HuH-7.5 (cell line): ENCODE data around the gene TBC1D10A.

ENCODE experiments used
- DNase-seq: peaks from one replicate; pipeline ENCODE4 v3.0.0; 2011; ENCODE audit warnings: low spot score

Gene TBC1D10A

DNA sequence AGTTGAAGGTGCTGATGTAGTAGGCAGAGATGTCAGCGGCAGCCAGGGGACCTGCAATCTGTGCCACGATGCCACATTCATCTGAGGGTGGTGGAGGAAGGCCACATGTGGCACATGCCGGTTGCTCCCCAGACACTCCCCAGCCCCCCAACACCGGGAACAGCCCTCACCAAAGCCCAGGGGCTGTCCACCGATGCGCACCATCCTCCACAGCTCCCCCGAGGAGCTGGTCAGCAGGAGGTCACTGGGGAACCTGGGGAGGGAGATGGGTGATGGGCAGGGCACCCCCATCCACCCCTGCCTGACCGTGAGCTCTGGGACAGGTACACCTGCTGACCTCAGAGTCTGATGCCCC lies 40.9 kb downstream of the TBC1D10A start:
- no peak for DNase-seq

DNA sequence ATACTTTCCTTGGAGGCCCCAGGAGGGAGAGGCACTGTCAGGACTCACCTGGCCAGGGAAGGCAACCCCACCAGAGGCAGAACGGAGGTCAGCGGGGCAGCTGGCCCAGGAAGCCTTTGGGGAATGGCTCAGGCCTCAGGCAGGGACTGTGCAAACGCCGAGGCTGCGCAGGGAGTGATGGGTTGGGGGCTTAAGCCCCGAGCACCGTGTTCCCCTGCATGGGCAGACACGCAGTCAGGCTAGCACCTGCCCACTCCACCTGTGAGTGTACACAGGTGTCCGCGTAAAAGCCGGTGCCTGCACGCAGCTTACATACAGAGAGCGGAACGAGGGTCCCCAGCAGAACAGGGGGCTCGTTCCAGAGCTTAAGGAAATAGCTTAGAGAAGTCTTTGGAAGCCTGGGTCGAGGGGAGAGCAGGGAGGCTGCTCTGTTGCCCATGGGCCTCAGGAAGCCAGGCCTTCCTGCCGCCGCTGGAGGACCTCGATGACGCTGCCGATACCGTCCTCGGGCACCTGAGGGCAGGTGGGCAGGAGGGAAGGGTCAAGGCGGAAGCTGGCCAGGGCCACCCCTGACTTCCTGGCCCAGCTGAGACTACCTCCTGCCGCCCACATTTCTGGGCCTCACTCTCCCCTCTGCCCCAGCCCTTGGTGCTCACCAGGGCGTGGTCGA lies 41.4 kb downstream of the TBC1D10A start:
- DNase-seq = no peak

DNA sequence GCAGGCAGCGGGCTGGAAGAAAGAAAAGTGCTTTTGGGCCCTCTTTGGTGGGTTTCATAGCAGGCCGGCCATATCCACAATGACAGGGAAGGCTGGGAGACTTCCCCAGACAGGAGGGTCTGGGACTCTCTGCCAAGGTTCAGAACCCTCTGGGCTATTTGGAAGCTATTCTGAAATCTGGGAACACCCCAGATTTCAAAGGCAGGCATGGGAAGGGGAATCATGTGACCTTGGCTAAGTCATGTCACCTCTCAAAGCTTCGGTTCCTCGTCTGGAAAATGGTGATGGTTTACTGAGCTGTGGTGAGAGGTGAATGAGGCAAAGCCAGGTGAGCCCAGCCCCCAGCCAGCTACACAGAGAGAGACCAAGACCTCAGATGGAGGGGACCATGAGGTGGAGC lies 42.1 kb downstream of the TBC1D10A start:
- no peak for DNase-seq

DNA sequence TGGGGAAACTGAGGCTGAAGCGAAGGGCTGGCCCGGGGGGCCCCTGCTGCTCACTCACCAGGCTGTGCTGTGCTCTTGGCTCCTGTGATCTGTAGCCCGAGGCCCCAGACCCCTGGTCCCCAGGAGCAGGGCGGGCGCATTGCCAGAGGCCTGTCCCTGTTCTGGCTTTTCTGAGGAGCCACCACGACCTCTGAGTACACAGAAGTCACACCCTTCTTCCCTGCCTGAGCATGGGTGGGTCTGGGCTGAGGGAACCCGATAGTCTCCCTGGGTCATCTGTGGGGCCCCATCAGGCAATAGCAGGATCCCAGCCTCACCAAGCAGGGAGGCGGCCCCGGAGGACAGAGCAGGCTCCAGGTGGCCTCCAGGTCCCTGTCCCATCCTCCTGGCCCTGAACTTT lies 42.6 kb downstream of the TBC1D10A start:
- DNase-seq = no peak

DNA sequence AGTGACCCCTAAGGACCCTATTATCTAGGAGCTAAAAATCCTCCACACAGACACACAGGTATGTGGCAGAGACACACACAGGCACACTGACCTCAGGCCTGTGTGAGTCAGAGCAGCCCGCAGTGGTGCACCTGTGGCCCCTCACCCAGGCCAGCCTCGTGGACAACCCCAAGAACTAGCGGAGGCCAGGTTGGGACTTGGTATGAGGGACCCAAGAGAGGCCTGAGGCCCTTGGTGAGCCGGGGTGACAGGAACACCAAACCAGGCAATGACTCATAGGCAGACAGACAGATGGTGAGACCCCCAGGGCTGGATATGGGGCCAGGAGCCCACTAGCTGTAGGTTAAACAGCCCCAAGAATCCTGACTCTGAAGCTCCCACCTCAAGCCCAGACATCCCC lies 43.4 kb downstream of the TBC1D10A start:
- no peak for DNase-seq

DNA sequence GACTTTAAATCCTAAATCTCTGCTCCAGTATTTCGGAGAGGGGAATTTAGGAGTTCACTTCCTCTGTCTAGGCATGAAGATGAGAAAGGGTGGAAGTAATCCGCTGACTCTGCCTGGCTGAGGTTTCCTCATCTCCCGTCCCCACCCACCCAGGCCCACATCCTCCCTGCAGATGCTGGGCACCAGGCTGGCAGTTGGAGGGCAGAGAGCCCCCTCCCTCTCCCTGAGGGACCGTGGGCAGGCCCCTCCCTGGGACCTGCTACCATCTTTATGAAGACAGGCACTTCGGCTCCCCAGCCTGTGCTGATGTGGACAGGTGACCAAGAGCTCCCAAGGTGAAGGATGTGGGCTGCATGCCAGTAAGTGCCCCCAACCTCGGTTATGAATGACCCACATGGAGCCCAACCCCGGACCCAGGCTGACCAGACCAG lies 44.1 kb downstream of the TBC1D10A start:
- DNase-seq = no peak

DNA sequence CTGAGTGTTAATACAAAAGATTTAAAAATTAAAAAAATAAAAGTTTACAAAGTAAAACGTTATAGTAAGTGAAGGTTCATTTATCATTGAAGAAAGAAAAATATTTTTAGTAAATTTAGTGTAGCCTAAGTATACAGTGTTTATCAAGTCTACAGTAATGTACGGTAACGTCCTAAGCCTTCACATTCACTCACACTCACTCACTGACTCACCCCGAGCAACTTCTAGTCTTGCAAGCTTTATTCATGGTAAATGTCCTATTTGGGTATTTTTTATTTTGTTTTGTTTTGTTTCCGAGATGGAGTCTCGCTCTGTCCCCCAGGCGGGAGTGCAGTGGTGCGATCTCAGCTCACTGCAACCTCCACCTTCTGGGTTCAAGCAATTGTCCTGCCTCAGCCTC lies 46.2 kb downstream of the TBC1D10A start:
- DNase-seq = no peak

DNA sequence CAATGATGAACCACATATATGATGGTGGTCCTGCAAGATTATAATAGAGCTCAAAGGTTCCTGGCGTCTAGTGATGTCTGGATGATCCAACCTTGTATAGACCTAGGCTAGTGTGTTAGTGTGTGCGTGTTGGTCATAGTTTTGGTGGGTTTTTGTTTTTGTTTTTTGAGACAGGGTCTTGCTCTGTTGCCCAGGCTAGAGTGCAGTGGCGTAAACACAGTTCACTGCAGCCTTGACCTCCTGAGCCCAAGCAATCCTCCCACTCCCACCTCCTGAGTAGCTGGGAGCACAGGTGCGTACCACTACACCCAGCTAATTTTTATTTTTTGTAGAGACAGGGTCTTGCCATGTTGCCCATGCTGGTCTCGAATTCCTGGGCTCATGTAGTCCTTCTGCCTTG lies 46.8 kb downstream of the TBC1D10A start:
- DNase-seq = no peak

DNA sequence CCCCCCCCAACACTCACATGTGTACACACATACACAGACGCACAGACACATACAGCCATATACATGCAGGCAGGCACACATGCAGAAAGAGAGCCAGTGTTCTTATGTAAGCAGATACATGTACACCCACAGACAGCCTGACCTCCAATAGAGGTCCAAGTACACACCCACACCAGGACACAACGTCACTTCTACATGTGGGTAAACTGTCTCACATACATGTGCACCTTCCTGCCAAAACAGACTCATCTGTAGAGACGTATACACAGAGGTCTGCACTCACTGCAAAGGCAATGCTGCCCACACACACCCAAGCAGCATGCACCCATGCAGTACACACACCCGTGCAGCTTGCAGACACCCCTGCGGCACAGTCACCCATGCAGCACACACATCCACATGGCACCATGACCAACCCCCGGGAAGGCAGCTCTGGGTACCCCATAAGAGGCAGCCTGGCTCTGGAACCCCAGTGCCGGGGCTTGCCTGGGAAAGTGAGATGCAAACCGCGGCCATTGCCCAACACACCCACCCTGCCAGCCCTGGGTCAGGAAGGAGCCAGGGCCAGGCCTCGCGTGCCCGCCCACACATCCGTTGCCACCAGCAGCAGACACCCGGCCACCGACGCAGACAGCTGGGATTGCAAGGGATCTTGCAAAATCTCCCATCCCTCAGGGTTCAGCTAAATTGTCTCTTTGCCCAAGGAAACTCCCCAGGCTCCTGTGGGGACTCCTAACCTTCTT lies 47.5 kb downstream of the TBC1D10A start:
- no peak for DNase-seq

DNA sequence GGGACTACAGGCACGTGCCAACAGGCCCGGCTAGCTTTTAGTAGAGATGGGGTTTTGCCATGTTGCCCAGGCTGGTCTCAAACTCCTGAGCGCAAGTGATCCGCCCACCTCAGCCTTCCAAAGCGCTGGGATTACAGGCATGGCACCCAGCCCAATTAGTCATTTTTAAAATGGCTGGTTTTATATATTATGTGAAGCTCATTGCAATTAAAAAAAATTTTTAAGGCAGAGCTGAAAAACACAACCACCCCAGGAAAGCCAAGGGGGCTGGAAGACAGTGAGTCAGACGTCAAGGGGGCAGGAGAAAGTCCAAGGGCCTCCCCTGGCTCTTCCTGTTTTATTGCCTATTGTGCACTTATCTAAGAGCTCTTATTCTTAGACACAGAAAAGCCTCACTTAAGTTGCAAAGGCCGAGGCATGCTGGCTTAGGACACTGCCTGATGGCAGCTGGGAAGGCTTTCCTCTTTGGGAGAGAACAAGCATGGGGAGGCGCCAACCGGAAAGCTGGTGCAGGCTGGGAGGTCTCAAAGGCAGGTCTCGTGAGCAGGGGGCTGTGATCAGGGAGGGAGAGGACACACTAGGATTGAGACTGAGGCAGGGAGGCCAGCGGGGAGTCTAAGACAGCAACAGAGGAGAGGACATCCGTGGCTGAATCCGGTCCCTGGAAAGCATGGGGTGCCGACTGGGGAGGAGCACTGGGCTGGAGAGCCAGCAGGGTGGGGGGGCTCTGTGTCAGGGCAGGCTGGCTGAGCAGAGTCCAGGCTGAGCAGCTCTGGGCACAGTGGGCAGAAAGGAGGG lies 49.0 kb downstream of the TBC1D10A start:
- no peak for DNase-seq

DNA sequence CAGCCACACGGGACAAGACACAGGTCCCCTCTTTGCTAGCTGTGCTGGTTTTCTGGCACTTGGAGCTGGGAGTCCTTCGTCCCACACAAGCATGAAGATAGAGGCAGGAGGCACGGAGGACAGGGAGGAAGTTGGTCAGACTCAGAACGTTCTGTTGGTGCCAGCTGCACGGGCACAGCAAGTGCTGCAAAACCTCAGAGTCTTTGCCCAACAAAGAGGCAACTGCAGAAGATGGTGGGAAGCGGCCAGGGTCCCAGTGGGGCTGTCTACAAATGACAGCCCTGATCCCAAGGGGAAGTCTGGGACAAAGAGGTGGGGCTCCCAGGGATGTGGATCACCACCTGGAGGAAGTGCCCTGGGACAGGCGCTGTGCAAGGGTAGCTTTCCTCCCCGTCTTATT lies 50.7 kb downstream of the TBC1D10A start:
- DNase-seq = no peak

DNA sequence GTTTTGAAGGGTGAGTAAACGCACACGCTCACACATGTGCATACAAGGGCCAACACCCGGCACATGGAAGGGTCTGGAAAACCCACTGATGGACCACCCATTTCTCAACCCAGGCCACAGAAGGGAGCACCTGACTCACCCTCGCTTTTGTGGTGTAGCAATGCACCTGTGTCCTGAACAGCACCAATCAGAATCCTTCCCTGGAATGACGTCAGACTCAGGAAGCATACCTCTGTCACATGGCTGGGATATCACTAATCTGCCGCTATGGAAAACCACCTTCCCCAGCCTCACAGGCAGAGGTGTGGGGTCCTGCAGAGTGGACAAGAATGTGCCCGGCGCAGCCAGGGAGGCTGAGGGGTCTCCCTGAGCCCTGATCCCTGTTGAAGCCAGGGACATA lies 51.1 kb downstream of the TBC1D10A start:
- DNase-seq = no peak

DNA sequence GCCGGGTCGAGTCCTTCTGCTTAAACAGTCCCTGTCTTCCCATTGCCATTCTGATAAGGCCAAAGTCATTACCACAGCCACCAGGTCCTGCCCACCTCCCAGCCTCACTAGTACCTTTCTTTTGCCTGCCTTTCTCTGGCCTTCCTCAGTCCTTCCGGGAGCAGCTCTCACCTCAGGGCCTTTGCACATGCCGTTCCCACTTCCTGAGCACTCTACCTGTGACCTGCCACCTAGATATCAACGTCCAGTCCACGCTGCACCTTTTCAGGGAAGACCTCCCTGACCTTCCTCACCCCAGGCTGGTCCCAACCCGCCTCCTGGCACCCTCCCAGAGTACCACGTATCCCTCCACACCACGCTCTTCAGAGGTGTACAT lies 52.3 kb downstream of the TBC1D10A start:
- DNase-seq = no peak

DNA sequence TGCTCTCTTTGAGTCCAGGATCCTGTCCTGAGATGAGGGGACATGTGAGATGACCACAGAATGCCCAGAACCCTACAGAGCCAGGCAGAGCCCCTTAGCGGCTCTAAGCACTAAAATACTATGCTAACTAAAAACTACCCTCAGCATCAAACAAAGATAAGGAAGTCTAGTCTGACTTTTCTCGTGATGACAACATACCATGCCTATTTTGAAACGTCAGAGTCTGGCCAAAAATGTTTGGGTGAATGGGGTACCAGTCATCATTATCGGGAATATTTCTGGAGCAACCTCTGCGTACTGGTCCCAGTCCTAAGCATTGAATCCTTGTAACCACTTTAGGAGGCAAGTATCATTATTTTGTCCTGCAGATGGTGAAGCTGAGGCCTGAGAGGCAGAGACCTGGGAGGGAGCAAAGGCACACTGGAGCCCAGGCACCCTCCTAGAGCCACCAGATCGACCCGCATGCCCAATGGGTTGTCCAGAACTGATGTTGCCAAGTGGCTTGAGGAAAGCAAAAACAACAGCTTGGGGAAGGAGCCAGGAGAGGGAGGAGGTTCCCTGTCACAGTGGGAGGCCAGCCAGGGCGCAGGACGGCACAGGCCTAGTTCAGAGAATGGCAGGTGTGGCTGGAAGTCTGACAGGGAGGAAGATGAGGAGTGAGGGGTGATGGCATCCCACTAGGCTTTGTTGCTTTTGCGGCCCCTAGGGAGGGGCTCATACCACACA lies 52.9 kb downstream of the TBC1D10A start:
- DNase-seq = no peak

DNA sequence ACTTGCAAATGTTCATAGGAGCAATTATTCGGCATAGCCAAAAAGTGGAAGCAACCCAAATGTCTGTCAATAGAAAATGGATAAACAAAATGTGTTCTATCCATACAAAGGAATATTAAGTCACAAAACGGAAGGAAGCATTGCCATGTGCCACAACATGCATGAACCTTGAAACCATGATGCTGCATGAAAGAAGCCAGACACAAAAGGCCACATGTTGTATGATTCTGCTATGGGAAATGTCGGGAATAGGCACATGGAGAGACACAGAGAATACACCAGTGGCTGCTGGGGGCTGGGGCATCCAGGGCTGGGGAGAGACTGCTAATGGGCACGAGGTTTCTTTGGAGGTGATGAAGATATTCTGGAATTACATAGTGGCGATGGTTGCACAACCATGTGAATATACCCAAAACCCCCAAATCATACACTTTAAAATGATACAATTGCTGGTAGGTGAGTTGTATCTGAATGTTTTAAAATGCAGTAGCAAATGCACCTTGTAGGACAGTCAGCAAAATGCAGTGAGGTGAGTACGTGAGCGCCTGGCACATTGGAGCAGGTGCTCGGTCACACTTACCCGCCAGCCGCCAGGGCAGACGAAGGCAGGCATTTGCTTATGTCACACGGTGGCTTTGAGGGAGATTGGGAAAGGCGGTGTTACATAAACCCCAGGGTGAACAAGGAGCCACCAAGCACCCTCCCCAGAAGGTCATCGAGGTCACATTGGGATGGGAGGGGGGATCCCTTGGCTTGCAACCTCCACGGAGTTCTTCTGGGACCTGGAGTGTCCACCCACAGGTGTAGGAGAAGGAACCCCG lies 53.8 kb downstream of the TBC1D10A start:
- DNase-seq = no peak

DNA sequence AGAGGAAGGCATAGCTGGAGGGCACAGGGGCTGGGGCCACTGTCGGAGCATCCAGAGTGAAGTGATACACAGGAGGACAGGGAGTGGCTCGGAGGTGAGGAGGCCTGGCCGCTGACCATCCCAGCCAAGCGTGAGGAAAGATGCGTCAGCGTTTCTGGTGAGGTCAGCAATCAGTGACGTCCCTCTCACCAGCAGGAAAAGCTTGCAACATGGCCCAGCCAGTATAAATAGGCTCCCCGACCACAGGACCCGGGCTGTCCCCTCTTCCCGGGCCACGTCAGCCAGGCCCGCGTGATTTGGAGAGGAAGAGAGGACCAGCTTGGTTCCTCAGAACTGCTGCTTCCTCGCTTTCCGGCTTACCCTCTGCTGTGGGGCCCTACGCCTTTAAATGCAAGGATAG lies 55.9 kb downstream of the TBC1D10A start:
- no peak for DNase-seq

DNA sequence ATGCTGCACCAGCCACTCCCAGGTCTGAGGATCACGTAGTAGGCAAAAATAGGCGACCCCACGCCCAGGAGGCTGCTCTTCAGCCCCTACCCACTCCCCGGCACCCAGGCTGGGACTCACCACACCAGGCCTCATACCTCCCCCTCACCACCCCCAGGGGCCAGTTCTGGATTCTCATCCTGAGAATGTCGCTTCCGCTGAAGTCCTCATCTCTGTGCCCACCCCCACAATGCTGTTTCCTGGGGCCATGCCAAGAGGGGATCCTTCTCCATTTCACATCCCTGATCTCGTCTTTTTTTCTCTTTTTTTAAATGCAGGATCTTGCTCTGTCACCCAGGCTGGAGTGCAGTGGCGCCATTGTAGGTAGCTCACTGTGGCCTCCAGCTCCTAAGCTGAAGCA lies 58.4 kb downstream of the TBC1D10A start:
- DNase-seq = no peak

DNA sequence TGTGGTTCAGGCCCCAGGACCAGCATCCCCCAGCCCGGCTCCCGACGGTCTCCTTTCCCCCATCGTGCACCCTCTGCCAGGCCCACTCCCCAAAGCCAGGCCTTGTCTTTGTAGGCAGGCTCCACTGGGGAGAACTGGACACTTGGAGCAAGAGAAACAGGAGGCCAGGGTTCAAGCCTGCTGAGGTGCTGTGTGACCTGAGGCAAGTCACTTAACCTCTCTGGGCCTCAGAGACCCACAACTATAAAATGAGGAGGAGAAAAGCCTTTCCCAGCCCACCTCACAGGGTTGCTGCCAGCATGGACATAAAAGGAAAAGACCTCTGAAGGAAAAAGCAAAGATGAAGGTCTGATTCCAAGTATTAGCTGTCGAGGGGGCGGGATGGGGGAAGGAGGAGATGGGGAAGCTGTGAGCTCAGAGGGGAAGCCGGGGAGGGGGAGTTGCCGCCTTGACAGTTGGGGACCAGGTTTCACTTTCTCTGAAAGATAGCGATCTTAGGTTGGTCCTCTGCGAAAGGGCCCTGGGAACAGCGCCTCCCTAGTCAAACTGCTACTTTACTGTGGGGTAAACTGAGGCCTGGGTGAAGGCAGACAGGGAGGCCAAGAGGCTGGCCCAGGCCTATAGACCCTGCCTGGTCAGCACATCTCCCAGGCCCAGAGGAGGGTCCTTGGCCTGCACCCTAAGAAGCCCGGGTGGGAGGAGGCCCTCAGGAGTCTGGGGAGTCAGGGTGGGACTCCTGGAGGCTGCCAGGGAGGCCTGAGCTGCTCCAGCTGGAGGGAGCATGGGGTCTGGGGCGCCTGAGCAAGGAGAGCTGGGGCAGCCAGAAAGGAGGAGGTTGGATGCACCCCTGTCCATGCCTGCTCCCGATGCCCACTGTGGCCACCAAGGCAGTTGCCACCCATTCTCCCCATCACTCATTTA lies 59.1 kb downstream of the TBC1D10A start:
- DNase-seq = no peak

DNA sequence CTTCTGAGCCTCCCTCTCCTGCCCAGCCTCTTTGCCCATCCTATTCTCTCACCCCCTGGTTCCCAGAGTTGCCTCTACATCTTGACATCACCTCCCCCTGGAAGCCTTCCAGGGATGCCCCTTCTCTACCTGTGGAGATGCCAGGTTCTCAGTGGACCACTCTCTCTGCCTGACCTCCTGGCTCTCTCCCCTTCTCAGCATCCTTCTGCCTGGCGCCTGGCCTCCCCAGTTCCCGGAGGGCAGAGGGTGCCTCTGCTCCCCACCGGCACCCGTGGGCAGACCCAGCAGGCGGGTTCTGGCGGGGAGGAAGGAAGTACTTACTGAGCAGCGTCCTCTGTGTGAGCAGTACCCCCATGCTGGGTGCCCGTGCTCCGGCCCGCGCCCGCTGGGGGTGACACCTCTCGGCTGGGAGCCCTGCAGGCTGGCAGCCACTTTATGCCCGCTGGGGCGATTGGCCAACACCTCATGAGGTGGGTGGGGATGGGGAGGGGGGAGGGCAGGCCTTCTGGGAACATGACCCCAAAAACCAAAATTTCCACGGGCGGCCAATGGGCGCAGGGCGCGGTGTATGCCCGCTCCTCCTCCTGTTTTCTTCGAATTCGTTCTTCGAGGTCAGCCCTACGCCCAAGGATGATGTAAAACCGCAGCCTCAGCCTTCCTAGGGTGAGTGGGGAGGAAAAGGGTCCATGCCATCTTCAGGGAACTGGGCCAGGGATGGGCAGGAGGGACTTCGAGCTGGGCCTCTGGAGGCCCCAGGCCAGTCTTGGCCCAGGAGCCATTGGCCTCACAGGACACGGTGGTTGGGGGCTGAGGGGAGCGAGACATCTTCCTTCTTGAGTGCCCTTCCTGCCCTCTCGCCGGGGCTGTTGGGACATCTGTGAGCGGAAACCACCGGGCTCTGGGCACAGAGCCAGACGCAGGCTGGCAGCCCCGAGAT lies 60.0 kb downstream of the TBC1D10A start, which contains the start of gene OSM:
OSM (minus strand) TSS at position 407 of the 937 bp plus-strand sequence; CDS start at position 355, 52 bp downstream.
- no peak for DNase-seq
